Measurements from ENCODE around the gene SRL.
A peak's percentile ranks its signal among the peaks of the same experiment; 100 is the strongest.

DNA sequence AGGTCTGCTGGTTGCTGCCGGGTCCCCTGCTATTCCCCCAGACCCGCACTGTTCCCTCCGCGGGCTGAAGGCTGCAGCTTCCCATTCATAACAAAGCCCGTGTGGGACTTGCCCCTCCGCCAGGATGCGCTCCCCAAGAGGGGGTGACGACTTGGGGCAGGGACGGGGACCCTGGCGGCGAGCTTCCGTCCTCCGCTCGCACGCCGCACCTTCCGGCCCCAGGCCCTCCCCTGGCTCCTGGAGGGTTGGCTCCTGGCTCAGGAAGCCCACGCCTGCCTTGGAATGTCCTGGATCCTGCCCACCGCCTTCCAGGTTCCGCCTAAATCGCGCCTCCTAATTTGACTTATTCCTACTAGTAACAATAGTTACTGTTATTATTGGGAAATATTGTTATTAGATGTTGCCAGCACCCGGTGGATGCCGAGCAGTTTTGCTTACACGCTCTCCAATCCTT, 32.0 kb upstream of the SRL start:
- TF ChIP-seq, protein P1, sequence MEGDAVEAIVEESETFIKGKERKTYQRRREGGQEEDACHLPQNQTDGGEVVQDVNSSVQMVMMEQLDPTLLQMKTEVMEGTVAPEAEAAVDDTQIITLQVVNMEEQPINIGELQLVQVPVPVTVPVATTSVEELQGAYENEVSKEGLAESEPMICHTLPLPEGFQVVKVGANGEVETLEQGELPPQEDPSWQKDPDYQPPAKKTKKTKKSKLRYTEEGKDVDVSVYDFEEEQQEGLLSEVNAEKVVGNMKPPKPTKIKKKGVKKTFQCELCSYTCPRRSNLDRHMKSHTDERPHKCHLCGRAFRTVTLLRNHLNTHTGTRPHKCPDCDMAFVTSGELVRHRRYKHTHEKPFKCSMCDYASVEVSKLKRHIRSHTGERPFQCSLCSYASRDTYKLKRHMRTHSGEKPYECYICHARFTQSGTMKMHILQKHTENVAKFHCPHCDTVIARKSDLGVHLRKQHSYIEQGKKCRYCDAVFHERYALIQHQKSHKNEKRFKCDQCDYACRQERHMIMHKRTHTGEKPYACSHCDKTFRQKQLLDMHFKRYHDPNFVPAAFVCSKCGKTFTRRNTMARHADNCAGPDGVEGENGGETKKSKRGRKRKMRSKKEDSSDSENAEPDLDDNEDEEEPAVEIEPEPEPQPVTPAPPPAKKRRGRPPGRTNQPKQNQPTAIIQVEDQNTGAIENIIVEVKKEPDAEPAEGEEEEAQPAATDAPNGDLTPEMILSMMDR (CRISPR knock-in tag; IDR thresholded peaks at IDR 0.05): peak; percentile 44
- no peak for TF ChIP-seq ZNF589 (CRISPR knock-in tag; conservative IDR thresholded peaks at IDR 0.05)
- no peak for TF ChIP-seq DMAP1 (CRISPR knock-in tag; IDR thresholded peaks at IDR 0.05)
- no peak for TF ChIP-seq CBFB (CRISPR knock-in tag; IDR thresholded peaks at IDR 0.05)
- TF ChIP-seq, protein P2, sequence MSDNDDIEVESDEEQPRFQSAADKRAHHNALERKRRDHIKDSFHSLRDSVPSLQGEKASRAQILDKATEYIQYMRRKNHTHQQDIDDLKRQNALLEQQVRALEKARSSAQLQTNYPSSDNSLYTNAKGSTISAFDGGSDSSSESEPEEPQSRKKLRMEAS (IDR thresholded peaks at IDR 0.05): no peak
- TF ChIP-seq PAWR (CRISPR knock-in tag; IDR thresholded peaks at IDR 0.05; ENCODE audit: borderline replicate concordance): no peak
- no peak; the same call in 1 of the 2 replicates for TF ChIP-seq ZNF460 (CRISPR knock-in tag; IDR thresholded peaks at IDR 0.05; ENCODE audit: borderline replicate concordance)
- TF ChIP-seq, protein P3, sequence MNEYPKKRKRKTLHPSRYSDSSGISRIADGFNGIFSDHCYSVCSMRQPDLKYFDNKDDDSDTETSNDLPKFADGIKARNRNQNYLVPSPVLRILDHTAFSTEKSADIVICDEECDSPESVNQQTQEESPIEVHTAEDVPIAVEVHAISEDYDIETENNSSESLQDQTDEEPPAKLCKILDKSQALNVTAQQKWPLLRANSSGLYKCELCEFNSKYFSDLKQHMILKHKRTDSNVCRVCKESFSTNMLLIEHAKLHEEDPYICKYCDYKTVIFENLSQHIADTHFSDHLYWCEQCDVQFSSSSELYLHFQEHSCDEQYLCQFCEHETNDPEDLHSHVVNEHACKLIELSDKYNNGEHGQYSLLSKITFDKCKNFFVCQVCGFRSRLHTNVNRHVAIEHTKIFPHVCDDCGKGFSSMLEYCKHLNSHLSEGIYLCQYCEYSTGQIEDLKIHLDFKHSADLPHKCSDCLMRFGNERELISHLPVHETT (CRISPR knock-in tag; conservative IDR thresholded peaks at IDR 0.05): 0 out of 2 replicates have a peak, but pooled peaks have one; percentile 22
- TF ChIP-seq JUND (CRISPR knock-in tag; IDR thresholded peaks at IDR 0.05): no peak
- no peak for TF ChIP-seq RXRB (CRISPR knock-in tag; IDR thresholded peaks at IDR 0.05; ENCODE audit: borderline replicate concordance)
- no peak for TF ChIP-seq GTF2F1 (IDR thresholded peaks at IDR 0.05; ENCODE audit: low read length)
- TF ChIP-seq DPF2 (CRISPR knock-in tag; IDR thresholded peaks at IDR 0.05; ENCODE audit: borderline replicate concordance, low read depth): no peak
- TF ChIP-seq REPIN1 (CRISPR knock-in tag; IDR thresholded peaks at IDR 0.05; ENCODE audit: borderline replicate concordance, low read depth): no peak

Data from HepG2 (cell line).